Heart left ventricle (tissue), 16 donors: ENCODE results near the gene PGD. TPM values are rescaled to one million over a fixed set of nuclear protein-coding genes. Genes with fewer than 3 reads are reported as not detected.

Source experiments
- ATAC-seq, 4 donors: fragments of 200-7000 bp; cut with Tn5 transposase; one replicate each; pipeline ENCODE4 v1.9.1; 2020 to 2022; ENCODE audit warnings: moderate library complexity in 4 of 4, mild to moderate bottlenecking in 3 of 4, moderate number of reproducible peaks in 1 of 4
- DNase-seq, 5 donors: peaks; one replicate each; pipeline ENCODE4 v3.0.0-alpha.2; 2020
- H3K27ac ChIP-seq, 12 donors: fragments of 200-600 bp; sonication (generic) in 4 of 12; one replicate each; pipeline versions ENCODE4 v1.5.0 to v1.8.0; 2016 to 2022; ENCODE audit warnings: mild to moderate bottlenecking in 2 of 12
- H3K27me3 ChIP-seq, 9 donors: fragments of 200-600 bp; sonication (generic) in 2 of 9; one replicate each; pipeline versions ENCODE4 v1.5.1 to v1.8.0; 2016 to 2022; ENCODE audit warnings: mild to moderate bottlenecking in 3 of 9
- H3K36me3 ChIP-seq, 9 donors: fragments of 200-600 bp; sonication (generic) in 2 of 9; one replicate each; pipeline versions ENCODE4 v1.5.0 to v1.8.0; 2018 to 2022; ENCODE audit warnings: mild to moderate bottlenecking in 2 of 9
- H3K4me1 ChIP-seq, 12 donors: fragments of 200-600 bp; sonication (generic) in 4 of 12; one replicate each; pipeline versions ENCODE4 v1.5.0 to v1.8.0; 2016 to 2022; ENCODE audit warnings: mild to moderate bottlenecking in 3 of 12
- H3K4me3 ChIP-seq, 12 donors: fragments of 200-600 bp; sonication (generic) in 4 of 12; one replicate each; pipeline versions ENCODE4 v1.5.0 to v1.8.0; 2017 to 2022; ENCODE audit warnings: mild to moderate bottlenecking in 9 of 12, moderate library complexity in 4 of 12
- H3K9me3 ChIP-seq, 12 donors: fragments of 200-600 bp; sonication (generic) in 4 of 12; one replicate each; pipeline versions ENCODE4 v1.5.0 to v1.8.0; 2016 to 2022; ENCODE audit warnings: mild to moderate bottlenecking in 1 of 12
- CTCF ChIP-seq, 12 donors: fragments of 200-600 bp; sonication (generic) in 4 of 12; IDR thresholded peaks; one replicate each; pipeline versions ENCODE4 v1.5.0 to v1.8.0; 2018 to 2022; ENCODE audit warnings: antibody characterized with exemption in 12 of 12, mild to moderate bottlenecking in 5 of 12
- POLR2A ChIP-seq, 2 donors: fragments of 450-650 bp; IDR thresholded peaks; one replicate each; pipeline ENCODE4 v1.6.1; 2017; ENCODE audit warnings: antibody characterized with exemption in 2 of 2, mild to moderate bottlenecking in 2 of 2, moderate library complexity in 2 of 2
- WGBS, 4 donors: extraction: QIAGEN DNeasy Blood & Tissue Kit in 2 of 4; methylation state at CpG; one replicate each; pipeline versions ENCODE4 v1.1.5 to v1.1.7; 2013 to 2018; 5-methylcytosine and 5-hydroxymethylcytosine counted together
- intact Hi-C, 10 donors: fragments of 100-400 bp; cut with DNase I; formaldehyde crosslinking; loops; one replicate each; pipeline versions ENCODE4 v1.11.1 to v1.14.2; 2022
- polyA plus RNA-seq, 2 donors: library from polyadenylated mRNA; stranded (reverse); fragments of 200-250 nt; gene quantifications; one replicate each; pipeline ENCODE4 v1.2.3, GENCODE V29; 2013
- total RNA-seq, 9 donors: library from RNA; depleted of rRNA in 2 of 9; stranded (reverse); fragments of >200 nt in 2 of 9; fragmentation: NEBNext Ultra II Directional in 3 of 9; extraction: Animal tissue kit (Norgen Biotek cat#: 25700) in 3 of 9; gene quantifications; one replicate each; pipeline versions ENCODE4 v1.1.0 to v1.2.4, GENCODE V29; 2016 to 2023
- donor health status: ischemic (EF 13 %, LVEDD 7.1; RV severe dilation, severe dysfunction).
- donor health status: healthy with polysubstance abuse.
- donor health status: DM: no; HTN: yes; CAD: no.
- donor health status: DM: no; HTN: no; CAD: no.
- donor health status: ischemic (EF 25% LVEDD 6.9; RV normal size, moderate dysfunction).
- donor health status: ischemic (EF 25% LVEDD 5.7; RV mildly dilated, moderate dysfunction).
- donor health status: healthy.
- donor health status: DM: yes; HTN: yes; CAD: no.
- donor health status: ischemic (EF 35%, LVEDD 5.7; RV mildly dilated, moderate dysfunction).
- donor health status: nonischemic (EF 11% LVEDD 7.7; RV severe dilation, severe dysfunction).
- donor health status: DM: yes; HTN: yes; CAD: no.
- donor health status: PGD.
- donor health status: ischemic (EF 29% LVEDD 5.4; RV normal size, mild dysfunction).
- donor health status: nonischemic (EF 23%, LVEDD 6.1; RV moderate dilation, normal function).

Gene PGD
- total and polyA plus RNA-seq, 11 donors = 13.3 to 95.2 (median 30.9) TPM

- ATAC-seq (no peak), DNase-seq (no peak)
- H3K27me3 ChIP-seq = no peaks in the 10 kb centered on the region
- no peak overlapping the region for H3K4me3 ChIP-seq
- TF ChIP-seq CTCF (IDR thresholded peaks at IDR 0.05) (no peak), POLR2A (IDR thresholded peaks at IDR 0.05) (no peak)
- H3K36me3 ChIP-seq = peaks cover 0 to 30% (median 3%) of the 10 kb centered on the region in 9 donors
- H3K9me3 ChIP-seq = no peaks in the 10 kb centered on the region
- H3K4me1 ChIP-seq = no peaks in the 10 kb centered on the region
- intact Hi-C loops = no loop called here
- no peak overlapping the region for H3K27ac ChIP-seq
- WGBS, 4 donors = 88 to 92% (median 90%) methylated on average over 7 of the region's 7 CpGs
These were observed 46.0 kb downstream of the PGD start for GRCh38 chr1:10444795-10445397.

DNA sequence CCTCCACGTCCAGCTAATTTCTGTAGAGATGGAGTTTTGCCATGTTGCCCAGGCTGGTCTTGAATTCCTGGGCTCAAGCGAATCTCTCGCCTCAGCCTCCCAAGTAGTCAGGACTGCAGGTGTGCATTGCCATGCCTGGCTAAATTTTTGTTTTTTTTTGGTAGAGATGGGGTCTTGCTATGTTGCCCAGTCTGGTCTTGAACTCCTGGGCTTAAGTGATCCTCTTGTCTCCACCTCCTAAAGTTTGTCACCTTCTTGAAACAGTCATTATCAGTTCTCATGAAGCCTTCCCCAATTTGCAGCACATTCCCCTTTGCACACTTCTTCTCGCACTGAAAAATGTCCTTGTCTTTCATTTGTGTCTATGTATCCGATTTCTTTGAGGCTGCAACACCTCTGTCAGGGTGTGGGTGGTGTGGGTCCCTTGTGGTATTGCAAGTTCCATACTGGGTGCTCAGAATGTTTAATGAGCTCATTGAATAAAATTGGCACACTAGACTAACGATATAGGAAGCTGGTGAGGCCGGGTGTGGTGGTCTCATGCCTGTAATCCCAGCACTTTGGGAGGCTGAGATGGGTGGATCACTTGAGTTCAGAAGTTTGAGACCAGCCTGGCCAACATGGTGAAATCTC, 48.0 kb downstream of the PGD start:
- no peak for DNase-seq
- TF ChIP-seq POLR2A (IDR thresholded peaks at IDR 0.05) (no peak), CTCF (IDR thresholded peaks at IDR 0.05) (no peak)
- H3K4me3 ChIP-seq = no peak overlapping the region
- intact Hi-C loops = no loop called here
- ATAC-seq = no peak
- H3K9me3 ChIP-seq = no peaks in the 10 kb centered on the region
- 95 to 97% (median 95%) methylated on average over 7 of the region's 7 CpGs for WGBS, 4 donors
- H3K36me3 ChIP-seq = peaks cover 0 to 17% (median 0%) of the 10 kb centered on the region in 9 donors
- no peaks in the 10 kb centered on the region for H3K27me3 ChIP-seq
- H3K27ac ChIP-seq = no peak overlapping the region
- H3K4me1 ChIP-seq = peaks cover 0 to 11% (median 3%) of the 10 kb centered on the region in 12 donors

DNA sequence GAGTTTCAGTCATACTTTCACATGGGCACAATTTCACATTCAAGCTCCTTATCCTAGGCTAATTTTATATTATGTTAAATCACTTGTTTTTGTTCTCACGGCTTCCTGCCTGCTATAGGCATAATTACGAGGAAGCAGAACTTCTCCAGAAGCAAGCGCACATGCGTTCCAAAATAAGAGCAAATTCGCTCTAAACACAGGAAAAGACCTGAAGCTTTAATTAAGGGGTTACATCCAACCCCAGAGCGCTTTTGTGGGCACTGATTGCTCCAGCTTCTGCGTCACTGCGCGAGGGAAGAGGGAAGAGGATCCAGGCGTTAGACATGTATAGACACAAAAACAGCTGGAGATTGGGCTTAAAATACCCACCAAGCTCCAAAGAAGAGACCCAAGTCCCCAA, 50.9 kb downstream of the PGD start, which contains the start of gene CORT:
CORT (plus strand) TSS at position 281 of the 400 bp plus-strand sequence. CDS start 193 bp downstream, outside the sequence.
- no peak for TF ChIP-seq CTCF (IDR thresholded peaks at IDR 0.05)
- TF ChIP-seq POLR2A (IDR thresholded peaks at IDR 0.05) = no peak
- H3K9me3 ChIP-seq = no peaks in the 10 kb centered on the region
- peaks cover 0 to 2% (median 0%) of the 10 kb centered on the region in 9 donors for H3K36me3 ChIP-seq
- 80 to 91% (median 89%) methylated on average over 10 of the region's 10 CpGs for WGBS, 4 donors
- intact Hi-C loops = no loop called here
- ATAC-seq = no peak
- H3K27ac ChIP-seq = no peak within 1 kb of the TSS
- no peak within 1 kb of the TSS for H3K4me3 ChIP-seq
- no peaks in the 10 kb centered on the region for H3K27me3 ChIP-seq
- DNase-seq = no peak
- H3K4me1 ChIP-seq = peaks cover 0 to 11% (median 3%) of the 10 kb centered on the region in 12 donors

GRCh38 chr1:10450156-10450814, 51.4 kb downstream of the PGD start:
- H3K27me3 ChIP-seq = no peaks in the 10 kb centered on the region
- peaks cover 0 to 11% (median 3%) of the 10 kb centered on the region in 12 donors for H3K4me1 ChIP-seq
- no peaks in the 10 kb centered on the region for H3K9me3 ChIP-seq
- WGBS, 4 donors = 81 to 83% (median 82%) methylated on average over 21 of the region's 21 CpGs
- H3K36me3 ChIP-seq = no peaks in the 10 kb centered on the region
- DNase-seq = no peak
- TF ChIP-seq CTCF (IDR thresholded peaks at IDR 0.05) = no peak
- TF ChIP-seq POLR2A (IDR thresholded peaks at IDR 0.05) = no peak
- H3K4me3 ChIP-seq = no peak overlapping the region
- intact Hi-C loops = no loop called here
- ATAC-seq = no peak
- no peak overlapping the region for H3K27ac ChIP-seq
